Gastroesophageal sphincter (tissue), 3 donors: ENCODE results near the gene DHRSX.

Experiments used
- EP300 ChIP-seq: sonication (generic); formaldehyde crosslinking; IDR thresholded peaks from one replicate; pipeline ENCODE4 v1.6.1; 2017; ENCODE audit warnings: antibody characterized with exemption, mild to moderate bottlenecking
- TF ChIP-seq, protein P1 (sequence below), 4 experiments: fragments of 200-600 bp in 2 of 4; fragments of 450-650 bp in 2 of 4; sonication (generic) in 1 of 4; IDR thresholded peaks; one replicate each; pipeline ENCODE4 v1.5.1; 2017 to 2019; ENCODE audit warnings: antibody characterized with exemption in 4 of 4, mild to moderate bottlenecking in 2 of 4, moderate library complexity in 2 of 4

DNA sequence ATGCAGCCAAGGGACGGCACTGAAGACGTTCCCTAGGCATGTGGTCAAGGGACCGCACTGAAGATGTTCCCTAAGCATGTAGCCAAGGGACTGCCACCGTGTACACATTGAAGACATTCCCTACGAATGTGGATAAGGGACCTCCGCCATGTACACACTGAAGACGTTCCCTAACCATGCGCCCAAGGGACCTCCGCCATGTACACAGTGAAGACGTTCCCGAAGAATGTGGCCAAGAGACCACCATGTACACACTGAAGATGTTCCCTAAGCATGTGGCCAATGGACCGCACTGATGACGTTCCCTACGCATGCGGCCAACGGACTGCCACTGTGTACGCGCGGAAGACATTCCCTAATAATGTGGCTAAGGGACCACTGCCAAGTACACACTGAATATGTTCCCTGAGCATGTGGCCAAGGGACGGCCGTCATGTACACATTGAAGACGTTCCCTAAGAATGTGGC, 48.4 kb downstream of the DHRSX start:
- TF ChIP-seq EP300, result no peak
- TF ChIP-seq, protein P1, sequence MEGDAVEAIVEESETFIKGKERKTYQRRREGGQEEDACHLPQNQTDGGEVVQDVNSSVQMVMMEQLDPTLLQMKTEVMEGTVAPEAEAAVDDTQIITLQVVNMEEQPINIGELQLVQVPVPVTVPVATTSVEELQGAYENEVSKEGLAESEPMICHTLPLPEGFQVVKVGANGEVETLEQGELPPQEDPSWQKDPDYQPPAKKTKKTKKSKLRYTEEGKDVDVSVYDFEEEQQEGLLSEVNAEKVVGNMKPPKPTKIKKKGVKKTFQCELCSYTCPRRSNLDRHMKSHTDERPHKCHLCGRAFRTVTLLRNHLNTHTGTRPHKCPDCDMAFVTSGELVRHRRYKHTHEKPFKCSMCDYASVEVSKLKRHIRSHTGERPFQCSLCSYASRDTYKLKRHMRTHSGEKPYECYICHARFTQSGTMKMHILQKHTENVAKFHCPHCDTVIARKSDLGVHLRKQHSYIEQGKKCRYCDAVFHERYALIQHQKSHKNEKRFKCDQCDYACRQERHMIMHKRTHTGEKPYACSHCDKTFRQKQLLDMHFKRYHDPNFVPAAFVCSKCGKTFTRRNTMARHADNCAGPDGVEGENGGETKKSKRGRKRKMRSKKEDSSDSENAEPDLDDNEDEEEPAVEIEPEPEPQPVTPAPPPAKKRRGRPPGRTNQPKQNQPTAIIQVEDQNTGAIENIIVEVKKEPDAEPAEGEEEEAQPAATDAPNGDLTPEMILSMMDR (IDR thresholded peaks at IDR 0.05), result no peak
